ENCODE results near the gene GRIN2A.

Gene GRIN2A

DNA sequence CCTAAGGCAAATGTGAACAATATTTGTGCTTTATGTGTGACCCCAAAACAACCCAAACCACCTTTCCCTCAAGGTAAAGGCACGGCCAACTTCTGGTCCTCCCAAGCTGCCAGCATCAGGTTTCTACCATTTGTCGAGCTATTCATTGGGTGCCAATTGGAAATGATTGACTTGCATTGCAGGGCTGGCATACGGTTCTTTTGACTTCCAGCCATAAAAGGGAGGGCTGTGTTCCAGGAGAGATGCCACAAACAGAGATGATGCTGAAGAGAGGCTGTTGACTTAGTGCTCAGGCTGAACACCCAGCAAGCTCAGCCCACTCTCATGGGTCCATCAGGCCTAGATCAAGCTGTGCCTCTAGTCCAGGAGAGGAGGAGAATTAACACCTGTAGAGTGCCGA lies 252.4 kb downstream of the GRIN2A start:
- H3K4me3 ChIP-seq (ENCODE audit: control insufficient read depth, low read depth, low read length): no peak overlapping the region
- no peak for TF ChIP-seq CTCF (conservative IDR thresholded peaks at IDR 0.05; ENCODE audit: control insufficient read depth, insufficient read depth, low read depth, low read length)
- no peak for DNase-seq (ENCODE audit: low read depth)

GRCh38 chr16:9929313-9929712 lies 252.9 kb downstream of the GRIN2A start:
- TF ChIP-seq CTCF (conservative IDR thresholded peaks at IDR 0.05; ENCODE audit: control insufficient read depth, insufficient read depth, low read depth, low read length): no peak

DNA sequence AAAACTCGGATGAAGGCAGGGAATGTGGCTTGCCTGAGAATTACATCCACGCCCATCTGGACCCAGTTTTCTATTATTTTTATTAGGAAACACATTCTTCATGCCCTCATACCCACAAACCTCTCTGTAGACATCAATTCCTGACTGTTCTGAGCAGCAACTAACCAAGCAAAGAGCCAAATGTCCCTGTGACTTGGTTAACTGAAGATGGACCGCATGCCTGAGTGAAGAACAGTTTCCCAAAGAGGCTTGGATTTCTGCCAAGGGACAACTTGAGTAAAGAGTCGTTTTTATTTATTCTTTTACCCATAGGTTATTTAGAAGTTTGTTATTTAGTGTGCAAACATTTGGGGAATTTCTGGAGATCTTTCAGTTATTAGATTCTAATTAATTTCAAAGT lies 259.8 kb downstream of the GRIN2A start:
- no peak for DNase-seq (ENCODE audit: low read depth)
- TF ChIP-seq CTCF (conservative IDR thresholded peaks at IDR 0.05; ENCODE audit: control insufficient read depth, insufficient read depth, low read depth, low read length): no peak
- H3K4me3 ChIP-seq (ENCODE audit: control insufficient read depth, low read depth, low read length): no peak overlapping the region

More at GRCh38 chr16:9929313-9929712, 252.9 kb downstream of the GRIN2A start:
- DNase-seq (ENCODE audit: low read depth): no peak
- H3K4me3 ChIP-seq (ENCODE audit: control insufficient read depth, low read depth, low read length): no peak overlapping the region

DNA sequence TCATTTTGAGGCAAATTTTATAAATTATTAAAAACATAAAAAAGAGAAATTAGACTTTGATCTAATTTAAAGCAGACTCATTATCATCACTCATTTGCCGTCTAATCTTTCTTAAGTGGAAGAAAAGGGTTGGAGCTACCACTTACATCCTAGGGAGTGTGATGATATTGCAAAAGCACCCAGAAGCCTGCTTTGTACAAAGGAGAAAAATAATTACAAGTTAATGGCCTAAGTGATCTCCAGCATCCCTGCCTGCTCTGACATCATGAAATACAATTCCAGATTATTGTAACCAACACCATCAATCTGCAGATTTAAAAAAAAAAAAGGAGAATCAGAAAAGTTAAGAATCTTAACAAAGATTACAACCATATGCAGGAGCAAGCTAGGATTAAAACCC lies 260.2 kb downstream of the GRIN2A start:
- no peak for TF ChIP-seq CTCF (conservative IDR thresholded peaks at IDR 0.05; ENCODE audit: control insufficient read depth, insufficient read depth, low read depth, low read length)
- DNase-seq (ENCODE audit: low read depth): no peak
- no peak overlapping the region for H3K4me3 ChIP-seq (ENCODE audit: control insufficient read depth, low read depth, low read length)

DNA sequence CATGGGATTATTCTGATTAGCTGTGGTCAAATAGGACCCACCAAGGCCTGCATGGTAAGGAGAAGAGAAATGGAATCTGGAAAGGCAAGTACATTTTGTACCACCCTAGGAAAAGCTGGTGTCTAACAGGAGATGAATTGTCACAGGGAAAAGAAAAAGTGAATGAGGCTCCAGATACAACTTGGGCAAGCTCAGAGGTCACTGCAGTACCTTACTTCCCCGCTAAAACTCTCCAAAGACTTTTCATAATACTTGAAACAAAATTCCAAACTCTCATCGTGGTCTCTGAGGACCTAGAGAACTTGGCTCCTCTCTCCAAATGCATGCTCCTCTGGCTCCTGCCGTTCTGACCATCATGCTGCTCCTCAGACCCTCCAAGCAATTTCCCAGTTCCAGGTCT lies 262.8 kb downstream of the GRIN2A start:
- H3K4me3 ChIP-seq (ENCODE audit: control insufficient read depth, low read depth, low read length): no peak overlapping the region
- DNase-seq (ENCODE audit: low read depth): no peak
- TF ChIP-seq CTCF (conservative IDR thresholded peaks at IDR 0.05; ENCODE audit: control insufficient read depth, insufficient read depth, low read depth, low read length): no peak

GRCh38 chr16:9917691-9918090 lies 264.5 kb downstream of the GRIN2A start:
- no peak overlapping the region for H3K4me3 ChIP-seq (ENCODE audit: control insufficient read depth, low read depth, low read length)
- DNase-seq (ENCODE audit: low read depth): no peak
- no peak for TF ChIP-seq CTCF (conservative IDR thresholded peaks at IDR 0.05; ENCODE audit: control insufficient read depth, insufficient read depth, low read depth, low read length)

Data from fibroblast of mammary gland (primary cell).